HuH-7 (cell line): ENCODE measurements around the gene ADCY7.

Source experiments
- DNase-seq: peaks from one replicate; pipeline ENCODE4 v3.0.0; 2011; ENCODE audit warnings: low spot score

ADCY7 gene

GRCh38 chr16:50267651-50268050 is 1.3 kb downstream of the ADCY7 start:
- no peak for DNase-seq

- DNase-seq = no peak
These were observed 2.0 kb downstream of the ADCY7 start for GRCh38 chr16:50268352-50268751.

GRCh38 chr16:50269061-50269705 is 2.8 kb downstream of the ADCY7 start:
- no peak for DNase-seq

GRCh38 chr16:50269769-50270509 is 3.6 kb downstream of the ADCY7 start:
- DNase-seq = no peak

- DNase-seq = no peak
These were observed 4.3 kb downstream of the ADCY7 start for GRCh38 chr16:50270510-50271147.

- no peak for DNase-seq
These were observed 5.0 kb downstream of the ADCY7 start for GRCh38 chr16:50271148-50272041.

- DNase-seq = no peak
These were observed 5.8 kb downstream of the ADCY7 start for GRCh38 chr16:50272111-50272571.

- DNase-seq = no peak
These were observed 6.5 kb downstream of the ADCY7 start for GRCh38 chr16:50272687-50273381.

- DNase-seq = no peak
These were observed 7.0 kb downstream of the ADCY7 start for GRCh38 chr16:50273382-50273690.

GRCh38 chr16:50273888-50274325 is 7.6 kb downstream of the ADCY7 start:
- DNase-seq = no peak

GRCh38 chr16:50274326-50275097 is 8.2 kb downstream of the ADCY7 start:
- no peak for DNase-seq

GRCh38 chr16:50275098-50275415 is 8.7 kb downstream of the ADCY7 start:
- DNase-seq = no peak

GRCh38 chr16:50275428-50276325 is 9.3 kb downstream of the ADCY7 start:
- DNase-seq = no peak

- no peak for DNase-seq
These were observed 9.9 kb downstream of the ADCY7 start for GRCh38 chr16:50276326-50276640.

GRCh38 chr16:50276801-50277555 is 10.6 kb downstream of the ADCY7 start:
- DNase-seq = no peak

- DNase-seq = no peak
These were observed 11.9 kb downstream of the ADCY7 start for GRCh38 chr16:50278251-50278650.

GRCh38 chr16:50279504-50279865 is 13.1 kb downstream of the ADCY7 start:
- no peak for DNase-seq

- no peak for DNase-seq
These were observed 14.6 kb downstream of the ADCY7 start for GRCh38 chr16:50280932-50281331.

GRCh38 chr16:50281391-50282009 is 15.1 kb downstream of the ADCY7 start:
- no peak for DNase-seq
